H1 (cell line): ENCODE measurements around the gene IFNK.

ENCODE experiments used
- BACH1 ChIP-seq: IDR thresholded peaks from 2 replicates; pipeline ENCODE4 v1.6.1; 2012; ENCODE audit warnings: low read length, improper control_type of control experiment
- EP300 ChIP-seq, 2 experiments: IDR thresholded peaks; 1 replicate in 1 of 2; 2 replicates in 1 of 2; pipeline ENCODE4 v1.6.1; 2011 to 2012; ENCODE audit warnings: low read depth in 2 of 2, low read length in 2 of 2, mild to moderate bottlenecking in 2 of 2, borderline replicate concordance in 1 of 2, inconsistent platforms in 1 of 2, moderate library complexity in 1 of 2
- POLR2A ChIP-seq, 2 experiments: IDR thresholded peaks; 1 replicate in 1 of 2; 2 replicates in 1 of 2; pipeline ENCODE4 v1.6.1; 2011; ENCODE audit warnings: low read depth in 2 of 2, low read length in 2 of 2, mild to moderate bottlenecking in 2 of 2; ENCODE audit errors: control extremely low read depth in 1 of 2
- TF ChIP-seq, protein P1 (sequence below), 3 experiments: IDR thresholded peaks; 1 replicate in 2 of 3; 2 replicates in 1 of 3; pipeline versions ENCODE4 v1.5.1 to v1.6.1; 2011; ENCODE audit warnings: low read length in 3 of 3, mild to moderate bottlenecking in 3 of 3, inconsistent platforms in 2 of 3, low read depth in 1 of 3, moderate library complexity in 1 of 3; ENCODE audit not compliant: insufficient read depth in 1 of 3; ENCODE audit errors: control extremely low read depth in 1 of 3

DNA sequence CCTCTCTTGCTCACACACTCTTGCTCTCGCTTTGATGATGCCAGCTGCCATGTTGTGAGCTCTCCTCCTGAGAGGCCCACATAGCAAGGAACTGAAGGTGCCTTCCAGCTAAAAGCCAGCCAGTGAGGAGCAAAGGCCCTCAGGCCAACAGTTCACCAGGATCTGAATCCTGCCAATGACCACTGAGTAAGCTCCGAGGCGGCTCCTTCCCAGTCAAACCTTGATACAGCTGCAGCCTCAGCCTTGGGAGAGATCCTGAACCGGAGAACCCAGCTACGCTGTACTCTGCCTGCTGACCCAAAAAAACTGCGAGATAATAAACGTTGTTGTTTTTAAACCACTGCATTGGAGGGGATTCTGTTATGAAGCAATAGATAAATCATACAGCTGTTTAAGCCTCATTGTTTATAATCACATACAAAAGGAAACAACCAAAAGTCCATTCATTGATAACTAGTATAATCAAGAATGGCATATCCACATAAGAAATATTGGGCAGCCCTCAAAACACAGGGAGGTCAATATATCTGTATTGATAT, 49.0 kb upstream of the IFNK start:
- TF ChIP-seq BACH1 (no peak), POLR2A (IDR thresholded peaks at IDR 0.05; ENCODE audit: control extremely low read depth in 1 of 2, low read depth in 2 of 2, low read length in 2 of 2) (no peak), EP300 (IDR thresholded peaks at IDR 0.05; ENCODE audit: borderline replicate concordance in 1 of 2, low read depth in 2 of 2, low read length in 2 of 2) (no peak)
- TF ChIP-seq, protein P1, sequence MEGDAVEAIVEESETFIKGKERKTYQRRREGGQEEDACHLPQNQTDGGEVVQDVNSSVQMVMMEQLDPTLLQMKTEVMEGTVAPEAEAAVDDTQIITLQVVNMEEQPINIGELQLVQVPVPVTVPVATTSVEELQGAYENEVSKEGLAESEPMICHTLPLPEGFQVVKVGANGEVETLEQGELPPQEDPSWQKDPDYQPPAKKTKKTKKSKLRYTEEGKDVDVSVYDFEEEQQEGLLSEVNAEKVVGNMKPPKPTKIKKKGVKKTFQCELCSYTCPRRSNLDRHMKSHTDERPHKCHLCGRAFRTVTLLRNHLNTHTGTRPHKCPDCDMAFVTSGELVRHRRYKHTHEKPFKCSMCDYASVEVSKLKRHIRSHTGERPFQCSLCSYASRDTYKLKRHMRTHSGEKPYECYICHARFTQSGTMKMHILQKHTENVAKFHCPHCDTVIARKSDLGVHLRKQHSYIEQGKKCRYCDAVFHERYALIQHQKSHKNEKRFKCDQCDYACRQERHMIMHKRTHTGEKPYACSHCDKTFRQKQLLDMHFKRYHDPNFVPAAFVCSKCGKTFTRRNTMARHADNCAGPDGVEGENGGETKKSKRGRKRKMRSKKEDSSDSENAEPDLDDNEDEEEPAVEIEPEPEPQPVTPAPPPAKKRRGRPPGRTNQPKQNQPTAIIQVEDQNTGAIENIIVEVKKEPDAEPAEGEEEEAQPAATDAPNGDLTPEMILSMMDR (IDR thresholded peaks at IDR 0.05; ENCODE audit: control extremely low read depth in 1 of 3, insufficient read depth in 1 of 3, low read depth in 1 of 3, low read length in 3 of 3), result no peak
